Hepatic stellate cell (primary cell): ENCODE data around the gene WDR45.

Experiments
- DNase-seq: peaks from one replicate; pipeline ENCODE4 v3.0.0; 2011; ENCODE audit warnings: low spot score

Gene WDR45

GRCh38 chrX:49073601-49074575 is 5.8 kb downstream of the WDR45 start, which contains the start of gene PRAF2:
Gene PRAF2 (minus strand): TSS chrX:49074002. CDS start chrX:49073987, 15 bp downstream.
- DNase-seq = peak; percentile 92

GRCh38 chrX:49072712-49073095 is 7.0 kb downstream of the WDR45 start:
- DNase-seq = no peak

DNA sequence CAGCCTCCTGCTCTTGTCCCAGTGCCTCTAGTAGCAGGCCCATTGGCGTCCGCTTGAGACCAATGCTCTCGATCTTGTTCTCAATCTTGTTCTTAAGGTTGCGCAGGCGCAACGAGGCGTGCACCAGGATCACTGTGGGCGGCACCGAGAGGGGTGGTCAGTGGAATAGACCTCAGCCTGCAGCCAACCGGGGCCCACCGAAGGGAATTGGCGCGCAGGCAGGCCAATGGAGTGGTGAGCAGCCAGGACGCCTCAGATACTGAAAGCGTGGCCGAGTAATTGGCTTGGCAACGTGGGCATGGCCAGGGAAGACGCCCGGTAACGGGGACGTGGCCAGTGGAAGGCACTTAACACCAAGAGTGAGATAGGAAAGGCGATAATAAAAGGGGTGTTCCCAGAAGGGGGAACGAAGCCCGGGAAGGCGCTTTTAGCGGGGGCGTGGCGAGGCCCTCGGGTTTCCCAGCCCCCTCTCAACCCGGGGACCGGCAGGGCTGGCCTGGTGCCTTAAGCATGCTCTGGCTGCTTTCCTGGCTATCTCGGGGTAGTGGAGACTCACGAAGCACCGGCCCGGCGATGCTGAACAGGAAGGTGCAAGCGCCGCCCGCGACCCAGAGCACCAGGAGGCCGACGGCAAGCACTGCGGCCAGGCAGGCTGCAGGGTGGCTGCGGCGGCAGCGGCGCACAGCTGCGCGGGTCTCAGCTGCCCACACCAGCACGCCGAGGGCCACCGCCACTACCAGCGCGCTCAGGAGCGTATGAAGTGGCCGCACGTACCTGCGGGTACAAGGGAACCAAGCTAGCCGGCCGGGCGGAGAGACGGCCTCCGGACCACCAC is 7.6 kb downstream of the WDR45 start:
- peak; percentile 91 for DNase-seq

- no peak for DNase-seq
These were observed 8.7 kb downstream of the WDR45 start for GRCh38 chrX:49070988-49071387.

DNA sequence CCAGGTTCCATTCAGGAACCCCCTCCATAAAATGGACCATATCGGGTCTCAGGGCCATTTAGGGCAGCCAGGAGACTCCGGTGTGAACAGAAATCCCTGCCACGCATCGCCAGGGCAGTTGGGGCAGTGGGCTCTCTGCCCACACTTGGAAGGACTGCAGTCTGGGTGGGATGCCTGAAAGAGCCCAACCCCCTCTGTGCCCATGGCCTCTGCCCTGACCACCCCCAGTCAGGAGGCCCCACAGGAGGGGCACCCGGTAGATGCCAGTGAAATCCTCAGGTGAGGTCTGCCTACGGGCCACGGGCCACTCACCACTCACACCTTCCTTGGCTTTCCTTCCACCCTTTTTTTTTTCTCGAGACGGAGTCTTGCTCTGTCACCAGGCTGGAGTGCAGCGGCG is 10.6 kb downstream of the WDR45 start:
- DNase-seq = no peak

DNA sequence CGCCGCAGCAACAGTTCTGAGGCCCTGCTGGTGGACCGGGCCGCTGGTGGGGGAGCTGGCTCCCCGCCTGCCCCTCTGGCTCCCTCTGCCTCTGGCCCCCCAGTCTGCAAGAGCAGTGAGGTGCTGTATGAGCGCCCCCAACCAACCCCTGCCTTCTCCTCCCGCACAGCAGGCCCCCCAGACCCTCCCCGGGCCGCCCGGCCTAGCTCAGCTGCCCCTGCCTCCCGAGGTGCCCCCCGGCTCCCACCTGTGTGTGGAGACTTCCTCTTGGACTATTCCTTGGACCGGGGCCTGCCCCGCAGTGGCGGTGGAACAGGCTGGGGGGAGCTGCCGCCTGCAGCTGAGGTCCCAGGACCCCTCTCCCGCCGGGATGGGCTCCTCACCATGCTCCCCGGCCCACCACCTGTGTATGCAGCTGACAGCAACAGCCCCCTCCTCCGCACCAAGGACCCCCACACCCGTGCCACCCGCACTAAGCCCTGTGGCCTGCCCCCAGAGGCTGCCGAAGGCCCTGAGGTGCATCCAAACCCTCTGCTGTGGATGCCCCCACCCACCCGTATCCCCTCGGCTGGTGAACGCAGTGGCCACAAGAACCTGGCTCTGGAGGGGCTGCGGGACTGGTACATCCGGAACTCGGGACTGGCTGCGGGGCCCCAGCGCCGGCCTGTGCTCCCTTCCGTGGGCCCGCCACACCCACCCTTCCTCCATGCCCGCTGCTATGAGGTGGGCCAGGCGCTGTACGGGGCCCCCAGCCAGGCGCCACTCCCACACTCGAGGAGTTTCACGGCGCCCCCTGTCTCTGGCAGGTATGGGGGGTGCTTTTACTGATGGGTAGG is 12.2 kb downstream of the WDR45 start:
- no peak for DNase-seq

- no peak for DNase-seq
These were observed 13.0 kb downstream of the WDR45 start for GRCh38 chrX:49066690-49067089.

- DNase-seq = no peak
These were observed 13.4 kb downstream of the WDR45 start for GRCh38 chrX:49066278-49066677.

- no peak for DNase-seq
These were observed 15.0 kb downstream of the WDR45 start for GRCh38 chrX:49064735-49065134.

DNA sequence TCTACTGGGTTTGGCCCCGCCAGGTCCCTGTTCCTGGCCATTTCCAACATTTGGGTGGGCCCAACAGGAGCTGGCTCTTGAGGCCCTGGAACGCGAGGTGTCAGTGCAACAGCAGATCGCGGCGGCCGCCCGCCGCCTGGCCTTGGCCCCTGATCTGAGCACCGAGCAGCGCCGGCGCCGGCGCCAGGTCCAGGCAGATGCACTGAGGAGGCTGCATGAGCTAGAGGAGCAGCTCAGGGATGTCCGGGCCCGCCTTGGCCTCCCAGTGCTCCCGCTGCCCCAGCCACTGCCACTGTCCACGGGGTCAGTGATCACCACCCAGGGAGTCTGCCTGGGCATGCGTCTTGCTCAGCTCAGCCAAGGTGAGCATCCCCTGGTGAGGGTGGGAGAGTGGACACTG is 15.4 kb downstream of the WDR45 start:
- DNase-seq = no peak

DNA sequence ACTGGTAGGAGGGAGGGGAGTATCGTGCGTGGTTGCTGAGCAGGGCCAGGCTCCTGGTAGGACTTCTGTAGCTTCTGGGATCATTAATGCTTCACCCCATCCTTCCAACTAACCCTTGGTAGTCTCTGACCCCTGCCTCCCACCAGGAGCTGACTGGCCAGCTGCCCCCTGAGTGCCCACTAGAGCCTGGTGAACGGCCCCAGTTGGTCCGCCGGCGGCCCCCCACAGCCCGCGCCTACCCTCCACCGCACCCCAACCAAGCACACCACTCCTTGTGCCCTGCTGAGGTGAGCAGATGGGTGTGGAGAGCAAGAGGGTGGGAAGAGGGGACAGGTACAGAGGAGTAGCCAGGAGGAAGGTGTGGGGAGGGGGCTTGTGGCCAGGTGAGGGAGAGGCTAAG is 16.0 kb downstream of the WDR45 start:
- no peak for DNase-seq

DNA sequence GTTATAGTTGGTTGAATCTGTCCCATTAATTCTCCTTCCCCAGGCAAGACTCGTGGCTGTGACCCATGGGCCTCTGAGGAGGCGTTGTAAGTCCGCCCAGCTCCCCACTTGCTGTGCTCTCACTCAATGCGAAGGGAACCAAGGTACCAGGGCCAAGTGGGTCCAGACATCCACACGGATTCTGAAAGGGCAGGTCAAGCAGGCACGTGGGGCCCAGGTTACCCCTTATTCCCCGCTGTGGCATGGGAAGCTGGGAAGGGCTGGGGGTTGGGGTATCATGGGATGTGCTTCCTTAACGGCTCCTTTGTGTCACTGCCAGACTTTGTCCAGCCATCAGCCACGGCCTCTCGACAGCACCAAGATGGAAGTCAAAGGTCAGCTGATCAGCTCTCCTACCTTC is 17.8 kb downstream of the WDR45 start:
- no peak for DNase-seq

GRCh38 chrX:49061490-49061889 is 18.2 kb downstream of the WDR45 start:
- no peak for DNase-seq

DNA sequence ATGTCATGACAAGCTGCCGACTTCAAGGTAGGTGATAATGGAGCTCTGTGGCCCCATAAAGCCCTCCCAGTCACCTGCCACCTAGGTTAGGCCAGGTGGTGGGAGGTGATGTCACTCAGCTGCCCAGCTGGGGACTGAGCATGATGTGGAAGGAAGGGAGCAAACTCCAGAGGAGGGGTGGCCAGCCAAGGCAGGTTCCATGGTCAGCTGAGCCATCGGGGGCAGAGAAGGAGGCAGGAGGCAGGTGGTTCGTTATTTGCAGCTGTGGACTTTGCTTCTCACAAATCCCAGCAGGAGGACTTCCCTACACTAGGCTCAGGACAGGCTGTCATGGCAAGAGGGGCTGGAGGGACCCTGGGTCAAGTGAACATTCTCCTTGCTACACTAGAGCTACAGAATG is 18.8 kb downstream of the WDR45 start:
- no peak for DNase-seq

GRCh38 chrX:49059681-49060085 is 20.0 kb downstream of the WDR45 start:
- DNase-seq = no peak

DNA sequence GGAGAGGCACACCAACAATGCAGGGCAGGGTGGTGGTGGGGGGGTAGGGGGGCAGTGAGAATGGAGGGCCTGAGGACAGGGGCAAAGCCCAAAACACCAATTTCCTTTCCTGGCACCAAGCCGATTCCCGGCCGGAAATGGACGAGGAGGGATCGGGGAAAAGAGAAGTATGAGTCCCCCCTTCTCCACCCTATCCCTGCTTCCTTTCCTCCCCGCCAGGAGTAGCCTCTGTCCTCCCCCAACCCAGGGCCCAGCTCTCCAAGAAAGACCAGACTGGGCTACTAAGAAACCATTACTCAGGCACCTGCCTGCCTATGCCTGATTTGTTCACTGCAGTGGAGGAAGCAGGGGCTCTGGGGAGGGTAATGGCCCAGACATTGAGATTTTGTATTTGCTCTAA is 20.5 kb downstream of the WDR45 start:
- no peak for DNase-seq

DNA sequence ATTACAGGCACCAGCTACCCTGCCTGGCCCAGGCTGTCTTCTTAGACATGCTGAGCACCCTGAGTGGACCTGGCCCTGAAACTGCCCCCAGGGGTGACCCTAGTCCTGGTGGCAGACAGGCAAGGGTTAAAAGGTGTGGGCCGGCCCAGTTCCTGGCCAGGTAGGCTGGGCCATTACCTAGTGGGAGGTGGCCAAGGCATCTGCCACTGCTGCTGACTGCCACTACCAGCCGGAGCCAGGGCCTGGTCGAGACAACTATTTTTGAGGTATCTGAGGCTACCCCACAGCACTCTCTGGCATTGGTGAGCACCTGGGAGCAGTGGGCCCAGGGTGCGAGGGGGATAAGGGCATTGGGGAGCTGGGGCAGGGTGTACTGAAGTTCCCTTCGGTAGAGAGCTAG is 20.9 kb downstream of the WDR45 start, which contains the start of gene CCDC120:
Gene CCDC120 (plus strand): TSS at position 206 of the 400 bp plus-strand sequence. CDS start 3,043 bp downstream, outside the sequence.
- no peak for DNase-seq

DNA sequence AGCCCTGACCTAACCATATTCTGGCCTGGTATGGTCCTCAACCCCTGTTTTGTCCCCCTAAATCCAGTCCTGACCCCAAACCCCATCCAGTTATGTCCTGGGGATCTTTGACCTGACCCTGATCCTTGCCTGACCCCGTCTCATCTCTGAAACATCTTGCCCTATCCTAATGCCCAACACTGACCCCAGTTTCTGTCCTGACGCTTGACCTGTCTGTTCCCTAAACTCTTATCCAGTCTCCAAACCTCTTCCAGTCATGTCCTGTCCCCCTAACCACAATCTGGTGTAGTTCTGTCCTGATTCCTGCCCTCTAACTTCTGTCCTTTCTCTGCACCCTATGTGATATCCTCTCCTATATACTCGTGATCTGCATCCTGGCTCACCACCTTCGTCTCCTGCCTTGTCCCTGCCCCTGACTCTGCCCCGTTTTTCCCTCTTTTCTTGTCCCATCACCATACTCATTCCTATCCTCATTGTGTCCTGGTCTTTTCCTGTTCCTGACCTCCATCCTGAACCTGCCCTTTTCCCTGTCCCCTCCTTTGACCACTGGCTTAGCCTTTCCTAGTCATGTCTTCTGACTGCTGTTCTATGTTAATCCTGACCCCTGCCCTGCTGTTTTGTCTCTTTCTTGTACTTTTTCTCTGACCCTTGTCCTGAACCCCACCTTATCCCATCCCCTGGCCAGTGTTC is 25.5 kb downstream of the WDR45 start:
- DNase-seq = no peak

DNA sequence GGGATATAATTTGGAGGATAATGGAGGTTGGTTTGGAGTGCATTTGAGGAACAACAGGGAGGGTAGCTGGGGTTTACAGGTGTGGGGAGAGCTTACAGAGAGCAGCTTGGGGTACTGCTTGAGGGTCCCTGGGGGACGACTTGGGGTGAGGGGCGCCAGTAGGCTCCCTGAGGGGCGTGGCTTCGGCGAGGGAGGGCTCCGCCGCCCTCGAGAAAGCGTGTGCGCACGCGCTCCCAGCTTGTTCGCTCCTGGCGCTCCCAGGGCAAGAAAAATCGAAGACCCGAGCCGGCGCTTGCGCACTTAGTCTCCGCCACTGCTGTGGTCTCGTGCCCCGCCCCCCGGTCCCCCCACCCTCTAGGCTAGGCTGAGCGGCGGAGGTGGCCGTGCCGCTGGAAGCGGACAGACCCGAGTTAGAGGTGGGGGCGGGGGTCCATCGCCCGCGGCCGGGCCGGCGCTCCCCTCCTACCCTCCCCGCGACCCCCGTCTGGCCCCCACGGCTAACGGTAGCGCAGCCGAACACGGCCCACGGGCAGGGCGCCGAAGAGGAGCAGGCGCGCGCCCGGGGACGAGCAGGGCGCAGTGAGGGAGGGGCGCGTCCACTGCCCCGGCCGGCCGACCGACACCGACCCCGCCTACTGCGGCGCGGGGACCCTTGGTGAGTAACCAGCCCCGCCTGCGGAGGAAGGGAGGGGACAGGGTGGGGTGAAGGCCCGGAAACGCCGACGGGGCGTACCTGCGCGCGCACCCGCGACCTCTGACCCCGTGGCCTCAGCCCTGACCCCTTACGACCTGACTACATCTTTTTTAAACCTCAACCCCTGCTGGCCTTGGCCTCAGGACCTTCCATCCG is 26.2 kb downstream of the WDR45 start:
- peak; percentile 63 for DNase-seq

- DNase-seq = no peak
These were observed 35.8 kb downstream of the WDR45 start for GRCh38 chrX:49043987-49044281.
